Rectal smooth muscle tissue (tissue), 1 donor: ENCODE results near the gene ENSA.
"Not testable (repeated sequence)": the region's sequence is repeated elsewhere in the genome, so short reads cannot be mapped to it uniquely, and the experiment has no call there.

ENCODE experiments used
- H3K27ac ChIP-seq: one replicate; pipeline ENCODE4 v1.7.0; 2013; ENCODE audit warnings: low read depth, low read length, inconsistent platforms
- H3K27me3 ChIP-seq: one replicate; pipeline ENCODE4 v1.7.0; 2013; ENCODE audit warnings: low read length; ENCODE audit not compliant: control insufficient read depth, insufficient read depth
- H3K36me3 ChIP-seq: one replicate; pipeline ENCODE4 v1.7.0; 2013; ENCODE audit warnings: low read length; ENCODE audit not compliant: control insufficient read depth, insufficient read depth
- H3K4me1 ChIP-seq: one replicate; pipeline ENCODE4 v1.7.0; 2013; ENCODE audit warnings: low read length; ENCODE audit not compliant: control insufficient read depth, insufficient read depth
- H3K4me3 ChIP-seq: one replicate; pipeline ENCODE4 v1.7.0; 2013; ENCODE audit warnings: low read length
- H3K9ac ChIP-seq: one replicate; pipeline ENCODE4 v1.7.0; 2013; ENCODE audit warnings: low read length

ENSA gene

GRCh38 chr1:150619576-150620509 is 9.6 kb downstream of the ENSA start:
- H3K27me3 ChIP-seq: no peaks in the 10 kb centered on the region
- no peak overlapping the region for H3K4me3 ChIP-seq
- H3K36me3 ChIP-seq: peaks cover 12% of the 10 kb centered on the region
- no peak overlapping the region for H3K9ac ChIP-seq
- peaks cover 15% of the 10 kb centered on the region for H3K4me1 ChIP-seq
- peak overlapping the region; percentile 64 for H3K27ac ChIP-seq

GRCh38 chr1:150615346-150616201 is 13.8 kb downstream of the ENSA start:
- no peak overlapping the region for H3K27ac ChIP-seq
- H3K9ac ChIP-seq: no peak overlapping the region
- H3K27me3 ChIP-seq: no peaks in the 10 kb centered on the region
- no peak overlapping the region for H3K4me3 ChIP-seq
- peaks cover 15% of the 10 kb centered on the region for H3K4me1 ChIP-seq
- H3K36me3 ChIP-seq: no peaks in the 10 kb centered on the region

GRCh38 chr1:150613061-150613920 is 16.1 kb downstream of the ENSA start:
- no peak overlapping the region for H3K9ac ChIP-seq
- H3K4me1 ChIP-seq: peaks cover 10% of the 10 kb centered on the region
- peak overlapping the region; percentile 76 for H3K27ac ChIP-seq
- no peaks in the 10 kb centered on the region for H3K27me3 ChIP-seq
- H3K4me3 ChIP-seq: peak overlapping the region; percentile 8
- H3K36me3 ChIP-seq: no peaks in the 10 kb centered on the region

- Histone ChIP-seq H3K4me3 (peak overlapping the region; percentile 19), H3K9ac (no peak overlapping the region), H3K36me3 (no peaks in the 10 kb centered on the region), H3K27me3 (no peaks in the 10 kb centered on the region), H3K4me1 (peaks cover 10% of the 10 kb centered on the region), H3K27ac (peak overlapping the region; percentile 84)
Observed at GRCh38 chr1:150612014-150612345, 17.4 kb downstream of the ENSA start.

- no peaks in the 10 kb centered on the region for H3K36me3 ChIP-seq
- no peak overlapping the region for H3K4me3 ChIP-seq
- peaks cover 10% of the 10 kb centered on the region for H3K4me1 ChIP-seq
- no peak overlapping the region for H3K9ac ChIP-seq
- H3K27ac ChIP-seq: peak overlapping the region; percentile 84
- H3K27me3 ChIP-seq: no peaks in the 10 kb centered on the region
Observed at GRCh38 chr1:150610576-150610975, 18.8 kb downstream of the ENSA start.

GRCh38 chr1:150609732-150610131 is 19.7 kb downstream of the ENSA start:
- peaks cover 10% of the 10 kb centered on the region for H3K4me1 ChIP-seq
- H3K27ac ChIP-seq: peak overlapping the region; percentile 74
- H3K9ac ChIP-seq: no peak overlapping the region
- H3K27me3 ChIP-seq: no peaks in the 10 kb centered on the region
- no peaks in the 10 kb centered on the region for H3K36me3 ChIP-seq
- H3K4me3 ChIP-seq: peak overlapping the region; percentile 33

- no peak overlapping the region for H3K9ac ChIP-seq
- no peaks in the 10 kb centered on the region for H3K36me3 ChIP-seq
- peaks cover 13% of the 10 kb centered on the region for H3K4me1 ChIP-seq
- no peaks in the 10 kb centered on the region for H3K27me3 ChIP-seq
- no peak overlapping the region for H3K27ac ChIP-seq
- no peak overlapping the region for H3K4me3 ChIP-seq
Observed at GRCh38 chr1:150606463-150607142, 22.8 kb downstream of the ENSA start.

GRCh38 chr1:150605451-150605731 is 24.0 kb downstream of the ENSA start:
- not testable (repeated sequence) for H3K27me3 ChIP-seq, H3K9ac ChIP-seq, H3K27ac ChIP-seq, H3K4me3 ChIP-seq, H3K36me3 ChIP-seq
- H3K4me1 ChIP-seq: peaks cover 10% of the 10 kb centered on the region

GRCh38 chr1:150604226-150604588 is 25.2 kb downstream of the ENSA start:
- Histone ChIP-seq H3K27me3 (no peaks in the 10 kb centered on the region), H3K27ac (peak overlapping the region; percentile 65), H3K36me3 (no peaks in the 10 kb centered on the region), H3K4me1 (peaks cover 3% of the 10 kb centered on the region), H3K4me3 (no peak overlapping the region), H3K9ac (no peak overlapping the region)

GRCh38 chr1:150603711-150604110 is 25.7 kb downstream of the ENSA start:
- no peaks in the 10 kb centered on the region for H3K27me3 ChIP-seq
- no peak overlapping the region for H3K4me3 ChIP-seq
- no peak overlapping the region for H3K27ac ChIP-seq
- H3K4me1 ChIP-seq: peaks cover 3% of the 10 kb centered on the region
- no peak overlapping the region for H3K9ac ChIP-seq
- no peaks in the 10 kb centered on the region for H3K36me3 ChIP-seq

- not testable (repeated sequence) for H3K36me3 ChIP-seq, H3K4me1 ChIP-seq, H3K27ac ChIP-seq, H3K27me3 ChIP-seq, H3K4me3 ChIP-seq, H3K9ac ChIP-seq
Observed at GRCh38 chr1:150602372-150602771, 27.0 kb downstream of the ENSA start.

- Histone ChIP-seq H3K4me1 (peaks cover 3% of the 10 kb centered on the region), H3K27me3 (no peaks in the 10 kb centered on the region), H3K36me3 (no peaks in the 10 kb centered on the region), H3K27ac (no peak overlapping the region), H3K4me3 (no peak overlapping the region), H3K9ac (no peak overlapping the region)
Observed at GRCh38 chr1:150601540-150601939, 27.9 kb downstream of the ENSA start.
